CD14-positive monocyte (primary cell): Measurements from ENCODE around the gene PRKG2. TPM values are rescaled to one million over a fixed set of nuclear protein-coding genes. Genes with fewer than 3 reads are reported as not detected.

Source experiments
- DNase-seq, 3 donors: peaks; one replicate each; pipeline ENCODE4 v3.0.0-alpha.2; 2011 to 2022
- H2AFZ ChIP-seq: 2 replicates; pipeline ENCODE4 v1.6.0; 2012; ENCODE audit warnings: mild to moderate bottlenecking, low read depth, low read length, inconsistent platforms; ENCODE audit not compliant: insufficient read depth, poor library complexity, severe bottlenecking
- H3K27ac ChIP-seq, 2 donors: 1 replicate in 1 of 2; 2 replicates in 1 of 2; pipeline ENCODE4 v1.5.1; 2012 to 2013; ENCODE audit warnings: low read length in 2 of 2, control low read depth in 1 of 2, inconsistent platforms in 1 of 2, low read depth in 1 of 2, mild to moderate bottlenecking in 1 of 2
- H3K27me3 ChIP-seq, 2 donors: one replicate each; pipeline versions ENCODE4 v1.6.0 to v1.6.1; 2011 to 2013; ENCODE audit warnings: low read length in 2 of 2; ENCODE audit not compliant: control insufficient read depth in 2 of 2, insufficient read depth in 2 of 2
- H3K36me3 ChIP-seq, 2 donors: replicated peaks in 1 of 2; 1 replicate in 1 of 2; 2 replicates in 1 of 2; pipeline versions ENCODE4 v1.5.1 to v1.6.1; 2012 to 2013; ENCODE audit warnings: low read length in 2 of 2, control low read depth in 1 of 2, inconsistent platforms in 1 of 2, mild to moderate bottlenecking in 1 of 2; ENCODE audit not compliant: insufficient read depth in 2 of 2, control insufficient read depth in 1 of 2
- H3K4me1 ChIP-seq, 2 donors: 1 replicate in 1 of 2; 2 replicates in 1 of 2; pipeline versions ENCODE4 v1.5.1 to v1.6.1; 2012 to 2013; ENCODE audit warnings: low read length in 2 of 2, control low read depth in 1 of 2, inconsistent platforms in 1 of 2, mild to moderate bottlenecking in 1 of 2, moderate library complexity in 1 of 2; ENCODE audit not compliant: insufficient read depth in 2 of 2, control insufficient read depth in 1 of 2
- H3K4me2 ChIP-seq: replicated peaks from 2 replicates; pipeline ENCODE3; 2012; ENCODE audit warnings: low read length, moderate library complexity, mild to moderate bottlenecking; ENCODE audit not compliant: poor library complexity, severe bottlenecking; ENCODE audit errors: extremely low read depth
- H3K4me3 ChIP-seq, 3 experiments: fragments of 200-600 bp in 1 of 3; sonication (generic) in 1 of 3; replicated peaks in 1 of 3; 1 replicate in 2 of 3; 2 replicates in 1 of 3; pipeline ENCODE4 v1.5.1; 2011 to 2013; ENCODE audit warnings: low read length in 3 of 3, mild to moderate bottlenecking in 3 of 3, control low read depth in 2 of 3, low read depth in 2 of 3, inconsistent platforms in 1 of 3, moderate library complexity in 1 of 3
- H3K79me2 ChIP-seq: 2 replicates; pipeline ENCODE4 v1.6.0; 2012; ENCODE audit warnings: mild to moderate bottlenecking, control low read depth, inconsistent platforms, low read length, moderate library complexity; ENCODE audit not compliant: insufficient read depth
- H3K9ac ChIP-seq: 2 replicates; pipeline ENCODE4 v1.6.0; 2017; ENCODE audit warnings: low read length, mild to moderate bottlenecking; ENCODE audit not compliant: insufficient read depth, poor library complexity, severe bottlenecking
- H3K9me3 ChIP-seq, 2 donors: replicated peaks in 1 of 2; 1 replicate in 1 of 2; 2 replicates in 1 of 2; pipeline versions ENCODE4 v1.5.1 to v1.6.1; 2012 to 2013; ENCODE audit warnings: low read length in 2 of 2, control low read depth in 1 of 2; ENCODE audit not compliant: control insufficient read depth in 1 of 2, insufficient read depth in 1 of 2
- H4K20me1 ChIP-seq: 2 replicates; pipeline ENCODE4 v1.6.0; 2012; ENCODE audit warnings: mild to moderate bottlenecking, low read length, control low read depth, moderate library complexity; ENCODE audit not compliant: insufficient read depth
- H3K27ac Mint-ChIP-seq, 7 donors: one replicate each; pipeline ENCODE4 v1.8.0; 2020; ENCODE audit warnings: mild to moderate bottlenecking in 7 of 7, mixed read lengths in 7 of 7, moderate library complexity in 6 of 7, inconsistent platforms in 2 of 7
- H3K27me3 Mint-ChIP-seq, 3 donors: one replicate each; pipeline ENCODE4 v1.8.0; 2021 to 2022; ENCODE audit warnings: low read depth in 3 of 3, mild to moderate bottlenecking in 3 of 3, mixed read lengths in 3 of 3, moderate library complexity in 3 of 3, inconsistent platforms in 1 of 3
- H3K36me3 Mint-ChIP-seq, 2 donors: one replicate each; pipeline ENCODE4 v1.8.0; 2020; ENCODE audit warnings: mixed read lengths in 2 of 2, inconsistent platforms in 1 of 2, mild to moderate bottlenecking in 1 of 2
- H3K4me1 Mint-ChIP-seq: one replicate; pipeline ENCODE4 v1.8.0; 2020; ENCODE audit warnings: mild to moderate bottlenecking, mixed read lengths
- H3K4me3 Mint-ChIP-seq, 2 donors: one replicate each; pipeline ENCODE4 v1.8.0; 2020; ENCODE audit warnings: mild to moderate bottlenecking in 2 of 2, mixed read lengths in 2 of 2, moderate library complexity in 1 of 2
- H3K9me3 Mint-ChIP-seq, 7 donors: one replicate each; pipeline ENCODE4 v1.8.0; 2020 to 2022; ENCODE audit warnings: mixed read lengths in 7 of 7, mild to moderate bottlenecking in 6 of 7, moderate library complexity in 6 of 7, inconsistent platforms in 2 of 7
- CTCF ChIP-seq: fragments of 200-600 bp; IDR thresholded peaks from one replicate; pipeline ENCODE4 v1.8.0; 2022; ENCODE audit warnings: antibody characterized with exemption, mild to moderate bottlenecking
- WGBS: methylation state at CpG from one replicate; pipeline ENCODE4 v1.1.5; 2013; ENCODE audit warnings: missing lambda C conversion rate; ENCODE audit not compliant: insufficient coverage; 5-methylcytosine and 5-hydroxymethylcytosine counted together
- intact Hi-C, 2 donors: fragments of 100-400 bp; cut with micrococcal nuclease; formaldehyde crosslinking; loops; one replicate each; pipeline versions ENCODE4 v1.15.0 to v1.15.1; 2023
- polyA plus RNA-seq, 3 donors: library from polyadenylated mRNA; depleted of rRNA in 1 of 3; unstranded in 2 of 3; stranded (reverse) in 1 of 3; fragments of 300-500 nt in 2 of 3; fragments of >200 nt in 1 of 3; fragmentation: Illumina TruSeq in 2 of 3; gene quantifications; 1 replicate in 2 of 3; 2 replicates in 1 of 3; pipeline ENCODE4 v1.2.3, GENCODE V29; 2012 to 2021

Gene PRKG2
- polyA plus RNA-seq, 3 donors, result 0.10 TPM; not detected in 2

DNA sequence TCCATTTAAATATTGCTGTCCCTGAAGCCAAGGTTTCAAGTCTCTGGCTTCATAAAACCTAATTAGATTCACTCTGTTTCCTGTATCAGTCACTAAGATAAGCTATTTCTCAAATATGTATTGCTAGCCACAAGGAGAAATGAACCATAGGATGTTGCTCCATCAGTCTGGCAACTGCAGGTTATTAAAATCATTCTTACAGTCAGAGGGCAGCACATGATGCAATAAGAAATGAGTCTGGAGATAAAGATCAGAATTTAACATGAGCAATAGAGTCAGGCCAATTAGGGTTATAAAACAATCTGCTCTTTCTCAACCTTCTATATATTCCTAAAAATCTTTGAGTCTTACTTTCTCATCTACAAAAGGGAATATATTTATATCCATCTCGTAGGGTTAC is 7.2 kb downstream of the PRKG2 start:
- Histone ChIP-seq H3K4me1 (no peaks in the 10 kb centered on the region), H3K4me3 (no peak overlapping the region), H2AFZ (no peak overlapping the region), H3K9me3 (no peaks in the 10 kb centered on the region), H3K27ac (no peak overlapping the region), H3K9ac (no peak overlapping the region), H3K79me2 (no peaks in the 10 kb centered on the region), H3K27me3 (peaks cover 16 to 23% of the 10 kb centered on the region in 2 donors), H3K4me2 (no peak overlapping the region), H3K36me3 (no peaks in the 10 kb centered on the region), H4K20me1 (no peaks in the 10 kb centered on the region)
- Mint-ChIP-seq H3K27ac (no peak overlapping the region), H3K4me1 (peaks cover 7% of the 10 kb centered on the region), H3K9me3 (peaks cover 0 to 5% (median 0%) of the 10 kb centered on the region in 7 donors), H3K27me3 (peaks cover 0 to 16% (median 12%) of the 10 kb centered on the region in 3 donors), H3K36me3 (no peaks in the 10 kb centered on the region), H3K4me3 (no peak overlapping the region)
- intact Hi-C loops, result no loop called here
- no CpG with 5 or more reads among the region's 1 CpG for WGBS
- DNase-seq, result no peak
- no peak for TF ChIP-seq CTCF

DNA sequence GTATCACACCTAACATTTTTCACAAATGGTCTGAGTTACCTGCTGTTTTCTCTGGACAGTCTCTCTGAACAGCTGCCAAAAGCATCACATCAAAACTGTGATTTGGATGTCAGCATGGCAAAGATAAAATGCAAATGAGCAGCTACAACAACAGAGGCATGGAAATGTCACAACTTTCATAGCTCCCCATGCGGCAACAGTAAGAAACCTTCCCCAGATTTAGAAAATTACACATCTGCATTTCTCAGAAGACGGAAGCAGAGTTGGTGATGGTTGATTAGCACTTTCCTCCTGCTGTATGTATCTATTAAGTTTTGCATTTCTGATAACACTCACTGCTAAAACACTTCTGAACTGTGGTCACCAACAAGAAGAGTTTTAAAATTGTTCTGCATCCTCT is 9.7 kb downstream of the PRKG2 start:
- Histone ChIP-seq H3K4me2 (no peak overlapping the region), H2AFZ (no peak overlapping the region), H3K4me1 (no peaks in the 10 kb centered on the region), H3K27ac (no peak overlapping the region), H3K79me2 (no peaks in the 10 kb centered on the region), H3K4me3 (no peak overlapping the region), H4K20me1 (no peaks in the 10 kb centered on the region), H3K27me3 (no peaks in the 10 kb centered on the region), H3K9me3 (no peaks in the 10 kb centered on the region), H3K9ac (no peak overlapping the region), H3K36me3 (no peaks in the 10 kb centered on the region)
- H3K27me3 Mint-ChIP-seq, result peaks cover 0 to 7% (median 4%) of the 10 kb centered on the region in 3 donors
- peaks cover 7% of the 10 kb centered on the region for H3K4me1 Mint-ChIP-seq
- H3K27ac Mint-ChIP-seq, result no peak overlapping the region
- H3K36me3 Mint-ChIP-seq, result no peaks in the 10 kb centered on the region
- no peak for DNase-seq
- no CpG with 5 or more reads among the region's 2 CpGs for WGBS
- H3K4me3 Mint-ChIP-seq, result no peak overlapping the region
- peaks cover 0 to 4% (median 0%) of the 10 kb centered on the region in 7 donors for H3K9me3 Mint-ChIP-seq
- TF ChIP-seq CTCF, result no peak
- intact Hi-C loops, result no loop called here
